Endodermal cell (in vitro differentiated cells): ENCODE measurements around the gene ZCCHC17. TPM values are rescaled to one million over a fixed set of nuclear protein-coding genes. Genes with fewer than 3 reads are reported as not detected.

Experiments
- DNase-seq: peaks from one replicate; pipeline ENCODE4 v3.0.0-alpha.2; 2017
- H3K27ac ChIP-seq: 2 replicates; pipeline ENCODE4 v1.5.1; 2013; ENCODE audit warnings: mild to moderate bottlenecking, low read depth, low read length, moderate library complexity
- H3K27me3 ChIP-seq: 2 replicates; pipeline ENCODE4 v1.6.1; 2013; ENCODE audit warnings: mild to moderate bottlenecking, low read length, moderate library complexity; ENCODE audit not compliant: insufficient read depth, control insufficient read depth, poor library complexity, severe bottlenecking
- H3K36me3 ChIP-seq: 2 replicates; pipeline ENCODE4 v1.7.0; 2013; ENCODE audit warnings: mild to moderate bottlenecking, low read length, moderate library complexity; ENCODE audit not compliant: control insufficient read depth, insufficient read depth
- H3K4me1 ChIP-seq: one replicate; pipeline ENCODE4 v1.7.0; 2013; ENCODE audit warnings: low read length; ENCODE audit not compliant: control insufficient read depth, insufficient read depth
- H3K4me3 ChIP-seq: 2 replicates; pipeline ENCODE4 v1.5.1; 2013; ENCODE audit warnings: mild to moderate bottlenecking, low read length, moderate library complexity
- H3K9ac ChIP-seq: 2 replicates; pipeline ENCODE4 v1.6.1; 2013; ENCODE audit warnings: mild to moderate bottlenecking, low read length, moderate library complexity; ENCODE audit not compliant: poor library complexity, severe bottlenecking; ENCODE audit errors: extremely low read depth
- H3K9me3 ChIP-seq: 2 replicates; pipeline ENCODE4 v1.6.1; 2013; ENCODE audit warnings: mild to moderate bottlenecking, low read length, moderate library complexity; ENCODE audit not compliant: control insufficient read depth
- H3K27ac Mint-ChIP-seq: 2 replicates; pipeline ENCODE4 v1.8.0; 2020; ENCODE audit warnings: mixed read lengths
- H3K27me3 Mint-ChIP-seq: 2 replicates; pipeline ENCODE4 v1.8.0; 2021; ENCODE audit warnings: mild to moderate bottlenecking, mixed read lengths; ENCODE audit not compliant: insufficient read depth
- H3K36me3 Mint-ChIP-seq: 2 replicates; pipeline ENCODE4 v1.8.0; 2020; ENCODE audit warnings: low read depth, mixed read lengths
- H3K4me1 Mint-ChIP-seq: 2 replicates; pipeline ENCODE4 v1.8.0; 2020; ENCODE audit warnings: mixed read lengths
- H3K4me3 Mint-ChIP-seq: 2 replicates; pipeline ENCODE4 v1.8.0; 2020; ENCODE audit warnings: mild to moderate bottlenecking, moderate library complexity, mixed read lengths
- H3K9me3 Mint-ChIP-seq: 2 replicates; pipeline ENCODE4 v1.8.0; 2020; ENCODE audit warnings: mild to moderate bottlenecking, mixed read lengths
- WGBS, 2 experiments: methylation state at CpG; one replicate each; pipeline versions ENCODE4 v1.1.5 to v1.1.7; 2013; ENCODE audit warnings: missing lambda C conversion rate in 2 of 2, mixed read lengths in 1 of 2; ENCODE audit not compliant: insufficient coverage in 1 of 2, insufficient read length in 1 of 2; 5-methylcytosine and 5-hydroxymethylcytosine counted together
- total RNA-seq, 2 donors: library from RNA; stranded (reverse); fragmentation: NEBNext Ultra II Directional in 1 of 2; extraction: Animal tissue kit (Norgen Biotek cat#: 25700) in 1 of 2; gene quantifications; 2 replicates in 1 of 2; 3 replicates in 1 of 2; pipeline ENCODE4 v1.2.1, GENCODE V29; 2021
- TF ChIP-seq, protein P1 (sequence below): fragments of 200-600 bp; sonication (generic); conservative IDR thresholded peaks from 2 replicates; pipeline ENCODE4 v1.5.0; 2021; ENCODE audit warnings: antibody characterized with exemption, mild to moderate bottlenecking

The ZCCHC17 gene
- total RNA-seq, 2 donors from 2014 or later = 47.6 to 53.8 TPM

DNA sequence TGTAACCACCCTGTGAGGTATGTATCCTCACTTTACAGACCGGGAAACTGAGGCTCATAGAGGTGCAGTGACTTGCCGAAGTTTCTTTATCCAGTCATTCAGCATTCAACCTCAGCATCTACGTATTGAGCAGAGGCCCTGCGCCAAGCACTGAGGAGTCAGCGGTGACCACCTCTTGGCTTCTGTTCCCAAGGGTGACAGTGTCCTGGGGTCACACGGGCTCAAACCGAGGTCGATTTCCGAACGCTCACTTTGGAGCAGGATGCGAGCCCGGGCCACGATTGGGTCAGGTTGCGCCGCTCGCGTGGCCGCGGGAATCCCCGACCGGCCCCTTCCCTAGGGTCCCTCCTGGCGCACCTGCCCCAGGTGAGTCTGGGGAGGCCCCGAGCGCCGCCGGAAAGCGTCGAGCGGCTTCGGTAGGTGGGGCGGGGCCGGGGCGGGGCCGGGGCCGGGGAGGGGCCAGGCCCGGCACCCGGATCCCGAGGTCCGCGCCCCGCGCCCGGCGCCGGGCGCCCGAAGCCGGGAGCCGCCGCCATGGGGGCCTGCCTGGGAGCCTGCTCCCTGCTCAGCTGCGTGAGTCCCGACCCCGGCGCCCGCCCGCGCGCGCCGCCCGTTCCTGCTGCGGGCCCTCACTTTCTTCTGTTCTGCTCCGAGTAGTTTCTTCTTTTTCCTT is 116.0 kb downstream of the ZCCHC17 start, which contains the start of gene SERINC2:
SERINC2 (plus strand) TSS at position 482 of the 673 bp plus-strand sequence; CDS start at position 535, 53 bp downstream.
- Mint-ChIP-seq H3K4me1 (peaks cover 11% of the 10 kb centered on the region), H3K4me3 (peak within 1 kb of the TSS; percentile 96), H3K36me3 (peaks cover 7% of the 10 kb centered on the region), H3K27me3 (peaks cover 25% of the 10 kb centered on the region), H3K9me3 (no peaks in the 10 kb centered on the region), H3K27ac (peak within 1 kb of the TSS; percentile 81)
- TF ChIP-seq, protein P1, sequence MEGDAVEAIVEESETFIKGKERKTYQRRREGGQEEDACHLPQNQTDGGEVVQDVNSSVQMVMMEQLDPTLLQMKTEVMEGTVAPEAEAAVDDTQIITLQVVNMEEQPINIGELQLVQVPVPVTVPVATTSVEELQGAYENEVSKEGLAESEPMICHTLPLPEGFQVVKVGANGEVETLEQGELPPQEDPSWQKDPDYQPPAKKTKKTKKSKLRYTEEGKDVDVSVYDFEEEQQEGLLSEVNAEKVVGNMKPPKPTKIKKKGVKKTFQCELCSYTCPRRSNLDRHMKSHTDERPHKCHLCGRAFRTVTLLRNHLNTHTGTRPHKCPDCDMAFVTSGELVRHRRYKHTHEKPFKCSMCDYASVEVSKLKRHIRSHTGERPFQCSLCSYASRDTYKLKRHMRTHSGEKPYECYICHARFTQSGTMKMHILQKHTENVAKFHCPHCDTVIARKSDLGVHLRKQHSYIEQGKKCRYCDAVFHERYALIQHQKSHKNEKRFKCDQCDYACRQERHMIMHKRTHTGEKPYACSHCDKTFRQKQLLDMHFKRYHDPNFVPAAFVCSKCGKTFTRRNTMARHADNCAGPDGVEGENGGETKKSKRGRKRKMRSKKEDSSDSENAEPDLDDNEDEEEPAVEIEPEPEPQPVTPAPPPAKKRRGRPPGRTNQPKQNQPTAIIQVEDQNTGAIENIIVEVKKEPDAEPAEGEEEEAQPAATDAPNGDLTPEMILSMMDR = no peak
- Histone ChIP-seq H3K4me1 (peaks cover 5% of the 10 kb centered on the region), H3K9me3 (no peaks in the 10 kb centered on the region), H3K9ac (peak within 1 kb of the TSS; percentile 55), H3K27ac (peak within 1 kb of the TSS; percentile 96), H3K36me3 (no peaks in the 10 kb centered on the region), H3K27me3 (peaks cover 25% of the 10 kb centered on the region), H3K4me3 (peak within 1 kb of the TSS; percentile 89)
- WGBS, 2 experiments = 3 to 7% methylated on average over 38 to 63 of the region's 63 CpGs
- peak; percentile 84 for DNase-seq

DNA sequence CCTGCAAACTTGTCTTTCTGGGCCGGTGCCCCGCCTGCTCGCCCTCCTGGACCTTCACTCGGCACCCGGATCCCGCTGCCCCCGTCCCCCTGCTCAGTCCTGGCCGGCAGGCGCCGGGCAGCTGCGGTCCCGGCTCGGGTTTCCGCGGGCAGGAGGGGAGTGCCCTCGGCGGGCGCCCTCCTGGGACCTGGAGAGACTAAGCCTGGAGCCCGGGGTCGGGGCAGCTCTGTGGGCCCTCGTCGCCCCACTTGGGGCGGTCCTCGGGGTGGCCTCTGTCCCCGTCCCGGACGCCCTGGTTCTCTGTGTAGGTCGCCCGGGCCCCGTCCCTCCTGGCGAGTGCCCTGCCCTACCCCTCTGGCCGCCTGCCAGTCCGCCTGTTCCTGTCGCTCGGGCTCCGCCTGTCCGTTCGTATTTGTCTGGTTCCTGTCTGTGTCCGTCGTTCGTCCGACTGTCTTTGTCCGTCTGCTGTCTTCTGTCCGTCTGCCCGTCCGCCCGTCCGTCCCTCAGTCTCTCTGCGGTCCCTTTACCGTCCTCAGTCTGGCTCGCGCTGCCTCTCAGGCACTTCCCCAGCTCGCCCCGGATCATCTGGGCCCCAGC is 116.7 kb downstream of the ZCCHC17 start:
- H3K4me3 Mint-ChIP-seq = peak overlapping the region; percentile 96
- peaks cover 7% of the 10 kb centered on the region for H3K36me3 Mint-ChIP-seq
- WGBS, 2 experiments = 0% methylated on average over 14 to 54 of the region's 54 CpGs
- H3K36me3 ChIP-seq = no peaks in the 10 kb centered on the region
- peak overlapping the region; percentile 55 for H3K9ac ChIP-seq
- TF ChIP-seq, protein P1 = no peak
- H3K27ac ChIP-seq = peak overlapping the region; percentile 96
- H3K4me1 ChIP-seq = peaks cover 5% of the 10 kb centered on the region
- peak overlapping the region; percentile 81 for H3K27ac Mint-ChIP-seq
- DNase-seq = peak; percentile 84
- H3K27me3 Mint-ChIP-seq = peaks cover 25% of the 10 kb centered on the region
- peaks cover 10% of the 10 kb centered on the region for H3K4me1 Mint-ChIP-seq
- H3K4me3 ChIP-seq = peak overlapping the region; percentile 89
- peaks cover 25% of the 10 kb centered on the region for H3K27me3 ChIP-seq
- no peaks in the 10 kb centered on the region for H3K9me3 Mint-ChIP-seq
- no peaks in the 10 kb centered on the region for H3K9me3 ChIP-seq

Other genes starting within 250 kb of the ZCCHC17 start
- 100 to 1,000 TPM; 207 to 210 TPM for gene PUM1, start 231.3 kb upstream of the ZCCHC17 start, total RNA-seq
- gene NKAIN1, start 57.1 kb upstream of the ZCCHC17 start, total RNA-seq = 10 to 100 TPM in 1 of 2 donors, 1 to 10 TPM in 1; 7.0 to 13.2 TPM
- gene SNRNP40, start 244 bp upstream of the ZCCHC17 start, total RNA-seq = 100 to 1,000 TPM in 1 of 2 donors, 10 to 100 TPM in 1; 98.6 to 141 TPM
- gene FABP3, start 76.0 kb downstream of the ZCCHC17 start, total RNA-seq = 1 to 10 TPM; 3.0 to 3.4 TPM
- 10 to 100 TPM; 25.9 to 35.1 TPM for gene SERINC2, start 116.2 kb downstream of the ZCCHC17 start, total RNA-seq